Rectal smooth muscle tissue (tissue), 1 donor: ENCODE measurements around the gene SPDYE6.
"Not testable (repeated sequence)": the region's sequence is repeated elsewhere in the genome, so short reads cannot be mapped to it uniquely, and the experiment has no call there.

ENCODE experiments used
- H3K27ac ChIP-seq: one replicate; pipeline ENCODE4 v1.7.0; 2013; ENCODE audit warnings: low read depth, low read length, inconsistent platforms
- H3K27me3 ChIP-seq: one replicate; pipeline ENCODE4 v1.7.0; 2013; ENCODE audit warnings: low read length; ENCODE audit not compliant: control insufficient read depth, insufficient read depth
- H3K36me3 ChIP-seq: one replicate; pipeline ENCODE4 v1.7.0; 2013; ENCODE audit warnings: low read length; ENCODE audit not compliant: control insufficient read depth, insufficient read depth
- H3K4me1 ChIP-seq: one replicate; pipeline ENCODE4 v1.7.0; 2013; ENCODE audit warnings: low read length; ENCODE audit not compliant: control insufficient read depth, insufficient read depth
- H3K4me3 ChIP-seq: one replicate; pipeline ENCODE4 v1.7.0; 2013; ENCODE audit warnings: low read length
- H3K9ac ChIP-seq: one replicate; pipeline ENCODE4 v1.7.0; 2013; ENCODE audit warnings: low read length

Gene SPDYE6

GRCh38 chr7:102337420-102337819 lies 18.8 kb downstream of the SPDYE6 start:
- H3K9ac ChIP-seq, H3K4me3 ChIP-seq, H3K36me3 ChIP-seq, H3K27me3 ChIP-seq, H3K27ac ChIP-seq, H3K4me1 ChIP-seq: not testable (repeated sequence)

- not testable (repeated sequence) for H3K4me3 ChIP-seq, H3K36me3 ChIP-seq, H3K27ac ChIP-seq, H3K4me1 ChIP-seq, H3K9ac ChIP-seq, H3K27me3 ChIP-seq
Measured at GRCh38 chr7:102337002-102337401, 19.2 kb downstream of the SPDYE6 start.

GRCh38 chr7:102335574-102335973 lies 20.7 kb downstream of the SPDYE6 start:
- not testable (repeated sequence) for H3K4me1 ChIP-seq, H3K36me3 ChIP-seq, H3K4me3 ChIP-seq, H3K27me3 ChIP-seq, H3K27ac ChIP-seq, H3K9ac ChIP-seq

- H3K4me3 ChIP-seq, H3K4me1 ChIP-seq, H3K27me3 ChIP-seq: not testable (repeated sequence)
Measured at GRCh38 chr7:102330666-102331460, 25.4 kb downstream of the SPDYE6 start.

GRCh38 chr7:102329366-102329765 lies 26.9 kb downstream of the SPDYE6 start:
- not testable (repeated sequence) for H3K4me3 ChIP-seq, H3K36me3 ChIP-seq, H3K27me3 ChIP-seq, H3K4me1 ChIP-seq, H3K9ac ChIP-seq, H3K27ac ChIP-seq

More at GRCh38 chr7:102330666-102331460, 25.4 kb downstream of the SPDYE6 start:
- not testable (repeated sequence) for H3K36me3 ChIP-seq, H3K9ac ChIP-seq, H3K27ac ChIP-seq

- H3K4me1 ChIP-seq, H3K27me3 ChIP-seq, H3K4me3 ChIP-seq, H3K27ac ChIP-seq, H3K9ac ChIP-seq, H3K36me3 ChIP-seq: not testable (repeated sequence)
Measured at GRCh38 chr7:102328863-102329262, 27.4 kb downstream of the SPDYE6 start.

GRCh38 chr7:102327183-102327582 lies 29.1 kb downstream of the SPDYE6 start:
- not testable (repeated sequence) for H3K27me3 ChIP-seq, H3K4me1 ChIP-seq, H3K27ac ChIP-seq, H3K4me3 ChIP-seq, H3K9ac ChIP-seq, H3K36me3 ChIP-seq

GRCh38 chr7:102326157-102326889 lies 29.9 kb downstream of the SPDYE6 start:
- H3K4me3 ChIP-seq = no peak overlapping the region
- H3K4me1 ChIP-seq = no peaks in the 10 kb centered on the region
- no peak overlapping the region for H3K27ac ChIP-seq
- peaks cover 2% of the 10 kb centered on the region for H3K27me3 ChIP-seq
- no peaks in the 10 kb centered on the region for H3K36me3 ChIP-seq
- H3K9ac ChIP-seq = no peak overlapping the region

GRCh38 chr7:102325106-102325505 lies 31.1 kb downstream of the SPDYE6 start:
- H3K4me3 ChIP-seq, H3K4me1 ChIP-seq, H3K9ac ChIP-seq, H3K27ac ChIP-seq, H3K27me3 ChIP-seq, H3K36me3 ChIP-seq: not testable (repeated sequence)

- no peaks in the 10 kb centered on the region for H3K36me3 ChIP-seq
- no peak overlapping the region for H3K27ac ChIP-seq
- H3K4me1 ChIP-seq = no peaks in the 10 kb centered on the region
- no peak overlapping the region for H3K9ac ChIP-seq
- peaks cover 2% of the 10 kb centered on the region for H3K27me3 ChIP-seq
- no peak overlapping the region for H3K4me3 ChIP-seq
Measured at GRCh38 chr7:102323914-102324195, 32.4 kb downstream of the SPDYE6 start.

GRCh38 chr7:102322202-102322715 lies 34.0 kb downstream of the SPDYE6 start:
- H3K9ac ChIP-seq = no peak overlapping the region
- no peak overlapping the region for H3K27ac ChIP-seq
- H3K36me3 ChIP-seq = no peaks in the 10 kb centered on the region
- peaks cover 2% of the 10 kb centered on the region for H3K27me3 ChIP-seq
- no peak overlapping the region for H3K4me3 ChIP-seq
- H3K4me1 ChIP-seq = no peaks in the 10 kb centered on the region

- Histone ChIP-seq H3K4me1 (no peaks in the 10 kb centered on the region), H3K4me3 (no peak overlapping the region), H3K9ac (no peak overlapping the region), H3K27me3 (peaks cover 2% of the 10 kb centered on the region), H3K36me3 (no peaks in the 10 kb centered on the region), H3K27ac (no peak overlapping the region)
Measured at GRCh38 chr7:102321351-102322201, 34.7 kb downstream of the SPDYE6 start.
